ENCODE data around the gene ACSS1. TPM values are rescaled to one million over a fixed set of nuclear protein-coding genes. Genes with fewer than 3 reads are reported as not detected.

The ACSS1 gene
- total RNA-seq, 1 experiment from 2014 or later = 0.61 TPM

DNA sequence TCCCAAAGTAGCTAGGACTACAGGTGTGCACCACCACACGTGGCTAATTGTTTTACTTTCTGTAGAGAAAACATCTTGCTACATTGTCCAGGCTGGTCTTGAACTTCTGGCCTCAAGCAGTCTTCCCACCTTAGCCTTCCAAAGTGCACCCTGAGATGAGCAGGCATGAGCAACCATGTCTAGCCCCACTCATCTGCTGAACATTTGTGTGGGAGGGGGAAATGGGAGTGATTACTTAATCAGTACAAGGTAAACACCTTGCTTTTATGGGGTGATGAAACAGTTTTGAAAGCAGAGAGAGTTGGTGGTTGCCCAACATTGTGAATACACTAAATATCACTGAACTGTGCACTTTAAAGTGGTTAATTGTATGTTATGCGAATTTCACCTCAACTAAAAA is 70.7 kb downstream of the ACSS1 start:
- Histone ChIP-seq H4K8ac (replicated peaks; ENCODE audit: insufficient read length, low read depth, low read length) (no peak overlapping the region), H3K4me2 (ENCODE audit: insufficient read depth, insufficient read length, low read length) (no peak overlapping the region), H3K23me2 (ENCODE audit: insufficient read length, low read depth, low read length, poor library complexity, severe bottlenecking) (peaks cover 5% of the 10 kb centered on the region), H3K56ac (ENCODE audit: insufficient read length, low read depth, low read length) (no peak overlapping the region), H3K27ac (ENCODE audit: insufficient read length, low read depth, low read length) (no peak overlapping the region), H3K14ac (ENCODE audit: insufficient read depth, low read length) (no peak overlapping the region), H2BK120ac (ENCODE audit: low read depth, low read length, poor library complexity, severe bottlenecking) (no peak overlapping the region), H3K79me1 (ENCODE audit: insufficient read depth, low read depth, low read length, poor library complexity, severe bottlenecking) (peaks cover 3% of the 10 kb centered on the region), H3T11ph (ENCODE audit: low read length) (no peak overlapping the region), H4K20me1 (ENCODE audit: control insufficient read depth, insufficient read depth, insufficient read length) (no peaks in the 10 kb centered on the region), H3K4ac (ENCODE audit: low read depth, low read length) (no peak overlapping the region), H3K9ac (ENCODE audit: extremely low read depth, insufficient read length, low read length) (no peak overlapping the region), H2BK15ac (ENCODE audit: low read depth, low read length) (no peak overlapping the region), H3K4me1 (ENCODE audit: insufficient read depth, low read length) (peaks cover 4% of the 10 kb centered on the region; the same call in 1 of the 2 replicates), H2AFZ (ENCODE audit: low read length) (no peak overlapping the region), H3K9me3 (ENCODE audit: control insufficient read depth, low read depth, low read length) (no peaks in the 10 kb centered on the region), H3K23ac (ENCODE audit: insufficient read length, low read depth, low read length) (no peak overlapping the region), H3K18ac (ENCODE audit: insufficient read length, low read depth, low read length) (no peak overlapping the region), H4K91ac (ENCODE audit: insufficient read length, low read depth, low read length) (no peak overlapping the region), H2BK5ac (ENCODE audit: insufficient read length, low read length) (no peak overlapping the region), H4K5ac (ENCODE audit: insufficient read length, low read depth, low read length) (no peak overlapping the region), H2BK20ac (ENCODE audit: low read depth, low read length, poor library complexity, severe bottlenecking) (no peak overlapping the region), H2AK5ac (ENCODE audit: insufficient read length, low read length) (no peak overlapping the region), H3K27me3 (ENCODE audit: insufficient read depth, low read length) (no peaks in the 10 kb centered on the region), H3K79me2 (ENCODE audit: insufficient read depth, low read length) (peaks cover 11% of the 10 kb centered on the region; the same call in 1 of the 2 replicates), H2BK12ac (ENCODE audit: insufficient read length, low read depth, low read length) (no peak overlapping the region)
- Mint-ChIP-seq H3K9me3 (no peaks in the 10 kb centered on the region; a peak in 1 of 5 replicates), H3K4me1 (peaks cover 13 to 14% of the 10 kb centered on the region in 2 experiments), H3K27me3 (ENCODE audit: low read depth) (no peaks in the 10 kb centered on the region; the same call in 1 of the 2 replicates), H3K4me3 (no peak overlapping the region), H3K36me3 (ENCODE audit: insufficient read depth in 1 of 3, low read depth in 3 of 3) (peaks cover 10 to 22% (median 16%) of the 10 kb centered on the region in 3 experiments), H3K27ac (no peak overlapping the region)
- no peak for TF ChIP-seq CTCF (conservative IDR thresholded peaks at IDR 0.05)
- peak; percentile 0 for DNase-seq
- WGBS (ENCODE audit: extremely low coverage, insufficient read length, low lambda C conversion rate) = no CpG with 5 or more reads among the region's 2 CpGs

Measured in H9 (cell line).